GM18520 (cell line): ENCODE results near the gene POMT1.

Experiments used
- ATAC-seq: cut with Tn5 transposase; IDR thresholded peaks from one replicate; pipeline ENCODE4 v1.9.1; 2021; ENCODE audit not compliant: unreplicated experiment

Gene POMT1

DNA sequence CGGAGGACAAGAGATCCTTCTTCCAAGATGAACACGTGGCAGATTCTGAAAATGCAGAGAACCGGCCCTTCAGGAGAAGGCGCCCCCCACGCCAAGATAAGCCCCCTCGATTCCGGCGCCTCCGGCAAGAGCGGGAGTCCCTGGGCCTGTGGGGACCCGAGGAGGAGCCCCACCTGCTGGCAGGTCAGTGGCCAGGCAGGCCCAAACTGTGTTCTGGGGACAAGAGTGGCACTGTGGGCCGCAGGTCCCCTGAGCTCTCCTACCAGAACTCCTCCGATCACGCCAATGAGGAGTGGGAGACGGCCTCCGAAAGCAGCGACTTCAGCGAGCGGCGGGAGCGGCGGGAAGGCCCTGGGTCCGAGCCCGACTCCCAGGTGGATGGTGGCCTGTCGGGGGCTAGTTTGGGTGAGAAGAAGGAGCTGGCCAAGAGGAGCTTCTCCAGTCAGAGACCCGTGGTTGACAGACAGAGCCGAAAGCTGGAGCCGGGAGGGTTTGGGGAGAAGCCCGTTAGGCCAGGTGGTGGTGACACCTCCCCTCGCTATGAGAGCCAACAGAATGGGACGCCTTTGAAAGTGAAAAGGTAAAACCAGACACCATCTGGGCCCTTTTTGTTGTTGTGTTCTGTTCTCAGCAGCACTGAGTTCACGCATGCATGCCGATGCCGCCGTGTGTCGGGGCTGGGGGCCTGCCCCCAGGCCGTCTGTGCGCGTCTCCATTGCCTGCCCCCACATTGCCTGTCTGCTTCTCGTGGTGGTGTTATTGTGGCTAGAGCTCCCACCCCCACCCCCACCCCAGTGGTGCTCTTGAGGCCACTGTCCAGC lies 26.6 kb upstream of the POMT1 start:
- no peak for ATAC-seq

DNA sequence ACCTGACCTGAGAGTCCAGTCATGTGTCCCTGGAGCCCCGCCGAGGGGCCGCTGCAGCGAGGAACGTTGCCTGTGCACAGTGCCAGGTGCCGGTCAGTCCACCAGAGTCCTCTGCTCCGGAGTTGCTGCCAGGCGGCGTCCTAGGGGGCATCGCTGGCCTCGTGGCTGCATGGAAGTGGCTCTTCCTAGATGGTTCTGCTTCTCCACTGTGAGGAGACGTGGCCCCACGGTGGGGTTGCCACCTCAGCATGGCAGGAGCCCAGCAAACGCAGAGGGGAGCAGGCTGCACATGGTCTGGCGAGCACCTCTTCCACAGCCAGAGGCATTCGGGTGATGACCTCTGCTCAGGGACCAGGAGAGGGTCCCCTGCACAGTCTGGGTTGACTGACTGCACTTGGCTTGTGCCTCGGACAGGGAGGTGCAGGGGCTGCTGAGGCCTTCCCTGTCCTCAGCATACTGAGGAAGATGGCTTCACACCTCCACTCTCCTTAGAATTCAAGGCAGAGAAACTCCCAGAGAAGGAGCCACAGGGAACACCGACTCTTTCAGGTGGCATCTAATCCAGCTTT lies 25.9 kb upstream of the POMT1 start:
- ATAC-seq = no peak

DNA sequence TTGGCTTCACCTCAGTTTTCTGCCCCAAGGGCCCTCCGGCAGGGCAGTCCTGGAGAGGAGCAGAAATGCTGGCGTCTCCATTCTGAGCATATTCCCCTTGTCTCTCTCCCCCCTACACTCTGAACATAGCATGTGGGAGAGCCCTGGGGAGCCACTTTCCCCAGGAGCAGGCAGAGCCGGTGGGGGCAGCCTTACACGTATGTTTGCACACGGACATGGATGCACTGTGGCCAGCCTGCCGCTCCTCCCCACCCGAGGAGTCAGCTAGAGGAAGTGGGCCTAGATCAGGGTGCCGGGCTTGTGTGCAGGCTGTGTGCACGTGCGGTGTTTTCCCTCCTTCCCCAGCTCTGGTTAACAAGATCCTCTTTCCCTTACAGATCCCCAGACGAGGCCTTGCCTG lies 25.4 kb upstream of the POMT1 start:
- ATAC-seq = no peak

DNA sequence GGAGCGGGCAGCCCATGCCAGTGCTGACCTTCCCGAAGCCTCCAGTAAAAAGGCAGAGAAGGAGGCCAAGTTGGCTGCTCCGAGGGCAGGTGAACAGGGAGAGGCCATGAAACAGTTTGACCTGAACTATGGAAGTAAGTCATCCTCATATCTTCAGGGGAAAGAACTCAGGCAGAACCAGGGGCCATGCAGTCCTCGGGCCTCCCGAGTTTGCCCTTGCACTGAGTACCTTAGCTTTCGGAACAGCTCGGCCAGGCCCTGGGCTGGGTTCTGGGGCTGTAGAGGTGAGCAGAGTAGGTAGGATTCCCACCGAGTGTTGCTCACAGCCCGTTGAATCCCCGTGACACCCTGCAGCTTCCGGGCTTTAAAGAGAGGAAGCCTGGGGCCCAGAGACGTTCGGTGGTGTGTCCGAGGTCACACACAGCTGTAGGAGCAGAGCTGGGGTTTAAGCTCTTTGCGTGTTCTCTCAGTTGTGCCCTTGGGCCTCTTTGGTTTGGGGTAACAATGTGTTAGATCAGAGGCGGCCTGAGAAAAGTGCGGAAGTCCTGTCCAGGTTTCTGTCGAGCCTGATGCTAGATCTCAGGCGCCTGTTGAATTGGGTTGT lies 24.8 kb upstream of the POMT1 start:
- ATAC-seq = no peak

DNA sequence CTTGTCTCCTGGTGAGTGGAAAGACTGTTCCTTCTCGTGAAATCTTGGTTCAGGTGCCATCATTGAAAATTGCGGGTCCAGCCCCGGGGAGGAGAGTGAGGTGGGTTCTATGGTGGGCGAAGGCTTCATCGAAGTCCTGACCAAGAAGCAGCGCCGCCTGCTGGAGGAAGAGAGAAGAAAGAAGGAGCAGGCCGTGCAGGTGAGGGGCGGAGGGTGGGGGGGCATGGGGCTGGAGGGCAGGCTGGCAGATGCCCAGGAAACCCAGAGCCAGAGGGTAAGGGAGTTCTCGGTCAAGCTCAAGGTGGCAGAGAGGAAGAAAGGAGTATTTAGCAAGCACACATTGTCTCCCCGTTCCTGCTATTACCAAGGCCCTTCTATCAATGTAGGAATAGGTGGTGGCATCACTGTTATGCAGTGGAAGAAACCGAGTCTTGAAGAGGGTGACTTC lies 24.3 kb upstream of the POMT1 start:
- no peak for ATAC-seq

DNA sequence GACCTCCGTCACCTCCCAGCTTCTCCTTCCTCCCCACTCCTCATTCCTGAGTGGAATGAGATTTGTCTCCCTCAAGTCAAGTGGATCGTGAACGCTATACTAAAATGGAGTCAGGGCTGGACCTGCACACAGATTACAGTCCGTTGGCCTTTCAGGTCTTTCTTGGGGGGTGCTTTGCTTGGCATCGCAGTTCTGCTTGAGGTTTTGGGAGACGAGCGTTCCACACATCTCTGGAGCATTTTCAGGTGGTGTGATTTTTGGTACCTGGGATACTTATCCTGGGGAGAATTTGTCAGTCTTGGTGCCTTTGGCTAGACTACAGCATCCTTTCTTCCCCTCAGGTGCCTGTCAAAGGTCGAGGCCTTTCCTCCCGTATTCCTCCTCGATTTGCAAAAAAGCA lies 23.8 kb upstream of the POMT1 start:
- ATAC-seq = no peak

DNA sequence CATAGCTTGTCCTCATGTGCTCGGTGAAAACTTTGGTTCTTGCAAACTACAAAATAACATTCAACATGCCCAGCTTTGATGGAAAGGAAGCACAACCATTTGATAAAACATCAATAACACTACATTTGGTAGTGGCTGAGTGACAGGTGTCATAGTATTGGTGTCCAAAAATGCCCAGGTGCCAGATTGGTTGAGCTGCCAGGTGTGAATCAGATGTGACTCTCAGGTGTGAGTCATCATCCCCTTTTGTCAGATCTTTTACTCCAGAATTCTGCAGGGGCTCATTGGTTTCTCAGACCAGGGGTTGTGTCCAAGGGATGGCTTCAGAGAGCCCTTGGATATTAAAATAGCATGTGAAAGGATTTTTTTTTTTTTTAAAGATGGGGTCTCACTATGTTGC lies 22.5 kb upstream of the POMT1 start:
- no peak for ATAC-seq

DNA sequence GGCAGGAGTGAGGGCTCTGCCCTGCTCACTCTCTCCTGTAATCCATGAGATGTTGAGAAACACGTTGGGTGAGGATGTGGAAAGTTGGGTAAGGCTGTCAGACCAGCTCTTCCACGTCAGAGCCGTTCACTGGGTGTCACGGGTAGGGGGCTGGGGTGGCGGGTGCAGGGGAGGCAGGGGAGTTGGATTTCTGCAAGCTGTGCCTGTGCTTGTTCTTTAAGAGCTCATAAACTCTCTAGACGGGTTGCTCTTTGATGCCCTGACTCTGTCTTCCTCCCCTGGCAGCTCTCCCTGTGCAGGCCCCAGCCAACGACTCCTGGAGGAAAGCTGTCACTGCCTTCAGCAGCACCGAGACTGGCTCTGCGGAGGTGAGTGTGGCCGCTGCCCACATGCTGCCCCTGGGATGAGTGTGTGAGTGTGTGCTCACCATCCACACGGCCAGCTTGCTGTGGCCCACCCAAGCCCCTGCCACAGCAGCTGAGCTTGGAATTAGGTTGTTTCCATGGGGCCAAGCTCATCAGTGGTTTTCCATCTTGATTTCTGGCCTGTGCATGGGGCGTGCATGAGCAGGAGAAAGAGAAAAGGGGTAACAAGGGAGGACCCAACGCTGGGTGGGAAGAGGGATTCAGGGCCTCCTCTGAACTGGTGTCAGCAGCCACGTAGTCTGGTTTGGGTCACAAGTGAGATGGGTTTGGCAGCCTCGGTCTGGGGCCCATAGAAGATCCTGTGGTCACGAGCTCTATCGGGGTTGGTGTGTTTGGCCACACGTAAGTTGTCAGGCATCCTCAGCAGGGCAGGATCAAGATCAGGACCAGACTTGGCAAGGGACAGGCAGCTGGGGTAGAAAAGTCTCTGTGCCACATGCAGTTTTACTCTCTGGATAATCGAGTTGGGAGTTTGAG lies 21.0 kb upstream of the POMT1 start:
- no peak for ATAC-seq

DNA sequence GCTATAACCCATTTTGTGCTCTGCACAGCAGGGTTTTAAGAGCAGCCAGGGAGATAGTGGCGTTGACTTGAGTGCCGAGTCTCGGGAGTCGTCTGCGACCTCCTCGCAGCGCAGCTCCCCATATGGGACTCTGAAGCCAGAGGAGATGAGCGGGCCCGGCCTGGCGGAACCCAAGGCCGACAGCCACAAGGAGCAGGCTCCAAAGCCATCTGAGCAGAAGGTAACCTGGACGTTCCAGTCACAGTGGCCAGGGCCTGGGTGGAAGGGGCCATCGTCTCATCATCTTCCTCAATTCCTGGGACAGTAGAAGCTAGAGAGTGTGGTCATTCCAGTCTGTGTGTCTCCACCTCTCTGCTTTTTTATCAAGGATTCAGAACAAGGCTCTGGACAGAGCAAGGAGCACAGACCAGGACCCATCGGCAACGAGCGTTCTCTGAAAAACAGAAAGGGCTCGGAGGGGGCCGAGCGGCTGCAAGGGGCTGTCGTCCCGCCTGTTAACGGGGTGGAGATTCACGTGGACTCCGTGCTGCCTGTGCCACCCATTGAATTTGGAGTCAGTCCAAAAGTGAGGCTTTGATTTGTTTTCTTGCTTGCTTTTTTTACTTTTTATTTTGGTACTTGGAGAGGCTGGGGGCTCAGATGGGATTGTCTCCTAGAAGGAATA lies 20.2 kb upstream of the POMT1 start:
- no peak for ATAC-seq

DNA sequence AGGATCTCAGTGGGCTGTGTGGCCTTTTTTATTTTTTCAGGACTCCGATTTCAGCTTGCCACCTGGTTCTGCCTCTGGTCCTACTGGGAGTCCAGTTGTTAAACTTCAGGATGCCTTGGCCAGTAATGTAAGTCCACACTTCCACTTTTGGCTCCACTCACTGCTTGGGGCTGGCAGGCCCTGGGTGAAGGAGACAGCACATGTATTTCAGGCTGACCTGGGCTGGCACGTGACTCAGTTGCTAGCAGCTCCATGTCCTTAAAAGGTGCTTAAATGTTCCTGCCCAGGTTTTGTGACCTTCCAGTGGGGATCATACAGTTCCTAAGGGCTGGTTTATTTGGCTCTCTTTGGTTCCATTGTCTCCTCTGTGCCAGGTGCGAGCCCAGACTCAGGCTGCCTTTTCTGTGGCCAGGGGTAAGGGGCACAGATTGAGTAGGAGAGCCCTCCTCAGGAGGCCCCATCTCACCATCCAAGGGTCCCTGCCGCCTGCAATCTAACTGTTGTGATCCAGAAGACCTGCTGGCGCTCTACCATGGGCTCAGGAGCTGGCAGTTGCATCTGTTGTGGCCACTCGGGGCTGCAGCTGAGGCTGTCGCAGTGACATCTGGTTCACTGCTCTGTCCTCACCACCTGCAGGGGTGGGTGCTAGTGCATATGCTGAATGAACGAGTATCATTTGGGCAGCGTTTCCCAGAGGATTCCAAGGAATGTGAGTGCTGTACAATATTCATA lies 19.2 kb upstream of the POMT1 start:
- ATAC-seq = no peak

DNA sequence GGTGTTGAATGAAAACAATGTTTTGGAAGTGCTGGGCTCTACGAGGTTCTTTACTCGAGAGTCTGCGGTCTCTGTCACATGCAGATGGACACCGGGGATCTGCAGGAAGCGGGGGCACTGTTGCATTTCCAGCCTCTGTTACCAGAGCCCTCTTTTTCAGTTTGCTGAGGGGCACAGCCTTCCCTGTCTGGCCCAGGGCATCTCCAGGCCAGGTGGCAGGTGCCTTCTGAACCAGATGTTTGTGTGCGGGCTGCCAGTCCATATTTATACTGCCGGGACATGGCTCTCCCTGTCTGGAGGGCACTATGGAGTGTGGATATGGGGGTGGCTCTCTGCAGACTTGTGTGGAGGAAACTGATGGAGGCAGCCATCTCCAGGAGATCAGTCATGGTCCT lies 18.7 kb upstream of the POMT1 start:
- no peak for ATAC-seq

DNA sequence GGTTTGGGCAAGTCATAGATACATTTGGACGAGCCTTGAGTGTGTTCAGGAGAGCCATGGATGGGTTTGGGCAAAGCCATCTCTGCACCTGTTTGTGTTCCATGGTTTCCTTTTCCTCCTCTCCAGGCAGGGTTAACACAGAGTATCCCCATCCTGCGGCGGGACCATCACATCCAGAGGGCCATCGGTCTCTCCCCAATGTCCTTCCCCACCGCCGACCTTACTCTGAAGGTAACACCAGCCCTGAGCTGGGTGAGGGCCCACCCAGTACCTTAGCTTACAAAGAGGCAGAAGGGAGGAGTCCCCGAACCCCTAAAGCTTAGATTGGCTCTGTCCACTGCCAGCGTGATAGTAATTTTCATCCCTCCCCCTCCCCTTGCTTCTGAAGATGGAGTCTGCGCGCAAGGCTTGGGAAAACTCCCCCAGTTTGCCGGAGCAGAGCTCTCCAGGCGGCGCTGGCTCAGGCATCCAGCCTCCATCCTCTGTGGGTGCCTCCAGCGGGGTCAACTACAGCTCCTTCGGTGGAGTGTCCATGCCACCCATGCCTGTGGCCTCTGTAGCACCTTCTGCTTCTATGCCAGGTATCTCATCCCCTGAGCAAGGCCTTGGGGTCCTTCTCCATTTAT lies 18.0 kb upstream of the POMT1 start:
- no peak for ATAC-seq

DNA sequence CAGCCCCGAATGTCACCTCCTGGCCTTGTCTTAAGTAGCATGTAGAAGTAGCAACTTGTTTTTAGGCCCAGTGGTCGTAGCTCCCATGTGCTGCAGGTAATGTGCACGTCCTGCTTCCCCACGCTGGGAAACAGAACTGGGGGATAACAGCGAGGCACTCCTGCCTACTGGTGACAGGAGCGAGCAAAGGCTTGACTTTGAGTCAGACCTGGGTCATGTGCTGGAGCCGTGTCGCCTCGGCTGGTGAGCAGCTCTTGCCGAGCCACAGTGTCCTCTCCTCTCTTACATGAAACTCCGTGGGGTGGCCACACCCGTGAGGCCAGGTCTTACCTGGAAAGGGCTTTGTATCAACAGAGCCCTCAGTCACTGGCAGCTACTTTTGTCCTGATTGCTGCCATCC lies 17.5 kb upstream of the POMT1 start:
- ATAC-seq = no peak

DNA sequence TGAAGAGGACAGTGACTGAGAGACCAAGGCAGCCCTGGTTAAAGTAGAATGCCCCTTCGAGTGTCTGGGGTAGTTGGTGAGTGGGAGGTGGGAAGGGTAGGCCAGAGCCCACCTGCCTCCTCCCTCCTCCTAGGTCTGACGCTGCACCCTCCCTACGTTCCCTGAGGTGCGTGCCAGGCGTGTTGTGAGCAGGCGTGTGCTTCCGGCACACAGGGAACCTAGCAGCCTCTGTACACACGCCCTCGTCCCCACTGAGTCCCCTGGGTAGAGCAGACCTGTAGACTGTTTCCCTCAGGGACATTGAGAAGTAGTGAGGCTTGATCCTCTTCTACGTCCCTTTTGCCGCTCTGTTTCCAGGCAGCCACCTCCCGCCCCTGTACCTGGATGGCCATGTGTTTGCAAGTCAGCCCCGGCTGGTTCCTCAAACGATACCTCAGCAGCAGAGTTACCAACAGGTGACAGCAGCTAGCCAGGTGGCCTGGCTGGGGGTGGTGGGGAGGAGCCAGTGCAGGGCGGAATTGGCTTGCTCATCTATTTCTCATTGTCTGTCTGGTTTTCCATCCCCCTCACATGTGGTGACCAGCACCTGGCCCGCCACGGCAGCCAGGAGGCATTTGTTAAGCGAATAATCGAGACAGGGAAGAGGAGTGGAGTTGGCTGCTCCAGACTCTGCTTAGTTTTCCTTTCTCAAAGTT lies 16.8 kb upstream of the POMT1 start:
- ATAC-seq = no peak

DNA sequence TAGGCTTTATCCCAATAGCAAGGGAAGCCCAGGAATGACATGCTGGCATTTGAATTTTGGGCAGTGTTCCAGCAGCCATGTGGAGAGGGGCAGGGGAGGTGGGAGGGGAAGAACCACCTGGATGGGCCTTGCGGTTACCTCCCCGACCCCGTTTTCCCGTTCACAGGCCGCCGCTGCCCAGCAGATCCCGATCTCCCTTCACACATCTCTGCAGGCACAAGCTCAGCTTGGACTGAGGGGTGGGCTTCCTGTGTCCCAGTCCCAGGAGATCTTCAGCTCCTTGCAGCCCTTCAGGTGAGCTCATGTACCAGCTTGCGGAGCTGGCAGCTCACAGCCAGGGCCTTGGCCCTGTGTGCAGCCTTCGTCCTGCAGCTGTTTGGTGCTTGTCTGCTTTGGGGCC lies 15.7 kb upstream of the POMT1 start:
- ATAC-seq = no peak

DNA sequence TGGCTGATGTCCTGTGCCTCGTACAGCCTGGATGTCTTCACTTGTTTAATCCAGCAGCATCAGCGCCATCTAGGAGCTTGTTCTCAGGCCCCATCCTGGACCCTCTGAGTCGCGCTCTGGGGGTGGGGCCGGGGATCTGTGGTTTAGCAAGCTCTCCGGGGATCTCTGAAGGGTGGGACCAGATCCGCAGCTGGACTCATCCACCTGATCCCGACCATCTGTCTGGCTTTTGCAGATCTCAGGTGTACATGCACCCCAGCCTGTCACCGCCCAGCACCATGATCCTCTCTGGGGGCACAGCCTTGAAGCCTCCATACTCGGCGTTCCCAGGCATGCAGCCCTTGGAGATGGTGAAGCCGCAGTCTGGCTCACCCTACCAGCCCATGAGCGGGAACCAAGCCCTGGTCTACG lies 15.1 kb upstream of the POMT1 start:
- no peak for ATAC-seq

DNA sequence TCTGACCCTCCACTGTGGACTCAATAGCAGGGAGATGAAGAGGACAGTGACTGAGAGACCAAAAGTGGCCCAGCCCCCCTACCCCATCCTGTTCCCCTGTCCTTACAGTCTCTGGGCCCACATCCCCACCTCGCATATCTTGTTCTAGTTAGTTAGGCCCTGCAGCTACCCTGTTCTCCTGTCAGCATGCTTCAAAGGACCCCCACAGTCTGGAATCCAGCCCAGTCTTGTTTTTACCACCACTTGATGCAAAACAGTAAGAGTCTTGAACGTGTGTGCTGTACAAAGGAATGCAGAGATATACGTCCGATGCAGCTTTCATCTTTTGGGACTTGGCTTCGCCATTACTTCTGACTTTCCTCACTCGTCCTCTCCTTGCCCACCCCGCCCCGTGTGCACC lies 12.2 kb upstream of the POMT1 start:
- no peak for ATAC-seq

DNA sequence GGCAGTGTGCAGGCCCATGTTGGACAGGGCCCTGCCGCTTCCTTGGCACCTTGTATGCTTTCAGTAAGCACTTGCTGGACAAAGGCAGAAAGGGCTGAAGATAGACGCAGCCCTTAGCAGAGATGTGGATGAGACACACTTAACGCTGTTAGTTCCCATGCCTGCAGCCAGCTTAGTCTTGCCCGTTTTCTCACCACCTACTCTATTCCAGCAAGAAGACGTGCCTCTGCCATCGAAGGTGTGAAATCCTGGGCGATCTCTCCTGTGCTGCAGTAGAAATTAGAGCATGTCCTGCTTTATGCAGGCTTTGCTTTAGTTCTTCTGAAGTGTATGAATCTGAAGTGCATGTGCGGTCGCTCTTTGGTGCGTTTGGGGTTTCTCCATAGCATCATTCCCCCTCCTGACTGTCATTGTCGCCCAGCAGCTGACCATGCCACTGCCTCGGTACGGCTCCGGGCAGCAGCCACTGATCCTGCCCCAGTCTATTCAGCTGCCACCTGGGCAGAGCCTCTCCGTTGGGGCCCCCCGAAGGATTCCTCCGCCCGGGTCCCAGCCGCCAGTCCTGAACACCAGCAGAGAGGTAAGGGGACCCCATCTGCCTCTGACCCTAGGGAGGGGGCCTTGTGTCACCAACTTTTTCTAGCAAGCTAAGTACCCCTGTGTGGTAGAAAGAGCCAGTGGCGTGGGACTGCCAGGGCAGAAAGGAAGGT lies 11.6 kb upstream of the POMT1 start:
- no peak for ATAC-seq

DNA sequence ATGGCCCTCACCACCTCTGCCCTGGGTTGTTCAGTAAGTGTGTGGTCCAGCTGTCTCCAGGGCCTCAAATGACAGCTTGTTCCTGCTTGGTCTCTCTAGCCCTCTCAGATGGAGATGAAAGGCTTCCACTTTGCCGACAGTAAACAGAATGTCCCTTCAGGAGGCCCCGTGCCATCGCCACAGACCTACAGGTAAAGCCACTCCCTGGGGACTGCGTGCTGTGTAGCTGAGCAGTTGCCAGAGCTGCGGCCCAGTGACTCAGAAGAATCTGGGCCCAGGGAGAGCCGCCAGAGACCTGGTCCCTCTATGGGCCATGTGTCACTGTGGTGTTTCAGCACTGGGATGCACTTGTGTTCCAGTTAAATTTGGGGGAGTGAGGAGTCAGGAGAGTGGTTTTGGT lies 10.6 kb upstream of the POMT1 start:
- ATAC-seq = no peak
